Liver (tissue), 9 donors: ENCODE data around the gene ACVR1. TPM values are rescaled to one million over a fixed set of nuclear protein-coding genes. Genes with fewer than 3 reads are reported as not detected.

Source experiments
- DNase-seq: peaks from one replicate; pipeline ENCODE4 v3.0.0-alpha.2; 2017; ENCODE audit warnings: low spot score
- H3K27ac ChIP-seq, 2 donors: one replicate each; pipeline ENCODE4 v1.7.0; 2013; ENCODE audit warnings: inconsistent platforms in 2 of 2, low read length in 2 of 2, control low read depth in 1 of 2, low read depth in 1 of 2, mild to moderate bottlenecking in 1 of 2
- H3K27me3 ChIP-seq, 4 donors: one replicate each; pipeline versions ENCODE4 v1.6.1 to v1.7.0; 2013; ENCODE audit warnings: low read length in 3 of 4, inconsistent platforms in 1 of 4, mild to moderate bottlenecking in 1 of 4, moderate library complexity in 1 of 4; ENCODE audit not compliant: control insufficient read depth in 4 of 4, insufficient read depth in 4 of 4
- H3K36me3 ChIP-seq, 4 donors: one replicate each; pipeline versions ENCODE4 v1.6.1 to v1.7.0; 2013; ENCODE audit warnings: low read length in 3 of 4, mild to moderate bottlenecking in 3 of 4, low read depth in 1 of 4, moderate library complexity in 1 of 4; ENCODE audit not compliant: control insufficient read depth in 4 of 4, insufficient read depth in 3 of 4
- H3K4me1 ChIP-seq, 4 donors: one replicate each; pipeline versions ENCODE4 v1.6.1 to v1.7.0; 2013; ENCODE audit warnings: low read length in 3 of 4, mild to moderate bottlenecking in 3 of 4, moderate library complexity in 1 of 4; ENCODE audit not compliant: control insufficient read depth in 4 of 4, insufficient read depth in 4 of 4
- H3K4me3 ChIP-seq, 3 donors: one replicate each; pipeline versions ENCODE4 v1.6.1 to v1.7.0; 2013; ENCODE audit warnings: low read length in 3 of 3, control low read depth in 1 of 3, low read depth in 1 of 3, mild to moderate bottlenecking in 1 of 3
- H3K9ac ChIP-seq, 2 donors: one replicate each; pipeline ENCODE4 v1.7.0; 2013; ENCODE audit warnings: low read length in 2 of 2, mild to moderate bottlenecking in 2 of 2, moderate library complexity in 2 of 2, control low read depth in 1 of 2, low read depth in 1 of 2
- H3K9me3 ChIP-seq, 4 donors: one replicate each; pipeline versions ENCODE4 v1.6.1 to v1.7.0; 2013; ENCODE audit warnings: low read length in 3 of 4; ENCODE audit not compliant: control insufficient read depth in 4 of 4
- FOXA1 ChIP-seq: IDR thresholded peaks from 2 replicates; pipeline ENCODE4 v1.6.1; 2016; ENCODE audit warnings: antibody characterized with exemption
- FOXA2 ChIP-seq: IDR thresholded peaks from 2 replicates; pipeline ENCODE4 v1.6.1; 2016; ENCODE audit warnings: antibody characterized with exemption
- GABPA ChIP-seq, 2 donors: IDR thresholded peaks in 1 of 2; conservative IDR thresholded peaks in 1 of 2; 2 replicates each; pipeline ENCODE4 v1.6.1; 2016; ENCODE audit warnings: antibody characterized with exemption in 2 of 2, mild to moderate bottlenecking in 1 of 2, moderate library complexity in 1 of 2
- HNF4A ChIP-seq, 2 donors: conservative IDR thresholded peaks; 2 replicates each; pipeline ENCODE4 v1.6.1; 2016; ENCODE audit warnings: antibody characterized with exemption in 2 of 2, mild to moderate bottlenecking in 2 of 2
- HNF4G ChIP-seq: IDR thresholded peaks from 2 replicates; pipeline ENCODE4 v1.6.1; 2016; ENCODE audit warnings: antibody characterized with exemption
- NR2F2 ChIP-seq: IDR thresholded peaks from 2 replicates; pipeline ENCODE4 v1.6.1; 2016; ENCODE audit warnings: antibody characterized with exemption
- RAD21 ChIP-seq, 2 donors: IDR thresholded peaks; 2 replicates each; pipeline ENCODE4 v1.6.1; 2016; ENCODE audit warnings: antibody characterized with exemption in 2 of 2, mild to moderate bottlenecking in 2 of 2
- REST ChIP-seq: IDR thresholded peaks from 2 replicates; pipeline ENCODE4 v1.6.1; 2016; ENCODE audit warnings: antibody characterized with exemption, mild to moderate bottlenecking
- RXRA ChIP-seq, 2 donors: IDR thresholded peaks; 2 replicates each; pipeline ENCODE4 v1.6.1; 2017 to 2018; ENCODE audit warnings: antibody characterized with exemption in 2 of 2, mild to moderate bottlenecking in 1 of 2
- SP1 ChIP-seq: IDR thresholded peaks from 2 replicates; pipeline ENCODE4 v1.6.1; 2018; ENCODE audit warnings: antibody characterized with exemption, mild to moderate bottlenecking
- TAF1 ChIP-seq: conservative IDR thresholded peaks from 2 replicates; pipeline ENCODE4 v1.6.1; 2016; ENCODE audit warnings: antibody characterized with exemption, mild to moderate bottlenecking
- ZBTB33 ChIP-seq: IDR thresholded peaks from 2 replicates; pipeline ENCODE4 v1.6.1; 2016; ENCODE audit warnings: antibody characterized with exemption
- WGBS: extraction: QIAGEN DNeasy Blood & Tissue Kit; methylation state at CpG from one replicate; pipeline ENCODE4 v1.1.7; 2013; 5-methylcytosine and 5-hydroxymethylcytosine counted together
- polyA plus RNA-seq, 2 donors: library from polyadenylated mRNA; stranded (reverse) in 1 of 2; unstranded in 1 of 2; fragments of 200-250 nt in 1 of 2; fragments of >200 nt in 1 of 2; fragmentation: Nextera tagmentation in 1 of 2; extraction: Ambion mirVana in 1 of 2; gene quantifications; one replicate each; pipeline versions ENCODE4 v1.2.1 to v1.2.3, GENCODE V29; 2013 to 2015
- total RNA-seq, 2 donors: library from RNA; depleted of rRNA; stranded (reverse); fragments of >200 nt; gene quantifications; one replicate each; pipeline ENCODE4 v1.2.3, GENCODE V29; 2014
- donor health status: healthy.
- donor health status: healthy.
- donor health status: healthy.
- donor health status: healthy.
- donor health status: healthy.

The ACVR1 gene
- total and polyA plus RNA-seq, 4 donors = 6.2 to 20.4 (median 8.5) TPM

GRCh38 chr2:157737656-157738055 is 138.5 kb downstream of the ACVR1 start:
- peaks cover 12 to 39% (median 22%) of the 10 kb centered on the region in 4 donors for H3K36me3 ChIP-seq
- no peak overlapping the region for H3K4me3 ChIP-seq
- no peak overlapping the region for H3K27ac ChIP-seq
- H3K27me3 ChIP-seq = no peaks in the 10 kb centered on the region
- H3K9me3 ChIP-seq = no peaks in the 10 kb centered on the region
- TF ChIP-seq TAF1 (no peak), HNF4A (conservative IDR thresholded peaks at IDR 0.05) (peak in 1 of 2 donors; percentile 65), HNF4G (peak; percentile 31), NR2F2 (no peak)
- no peak overlapping the region for H3K9ac ChIP-seq
- no peak for DNase-seq
- peaks cover 7 to 26% (median 14%) of the 10 kb centered on the region in 4 donors for H3K4me1 ChIP-seq
- WGBS = 42% methylated on average over 2 of the region's 2 CpGs

GRCh38 chr2:157735532-157735931 is 140.6 kb downstream of the ACVR1 start:
- DNase-seq = no peak
- Histone ChIP-seq H3K4me1 (peaks cover 3 to 12% (median 6%) of the 10 kb centered on the region in 4 donors), H3K9me3 (no peaks in the 10 kb centered on the region), H3K36me3 (peaks cover 12 to 41% (median 22%) of the 10 kb centered on the region in 4 donors), H3K27me3 (no peaks in the 10 kb centered on the region), H3K9ac (no peak overlapping the region), H3K27ac (no peak overlapping the region), H3K4me3 (no peak overlapping the region)
- WGBS = 76% methylated on average over 1 of the region's 1 CpG
- no peak for TF ChIP-seq RXRA (IDR thresholded peaks at IDR 0.05)

GRCh38 chr2:157733263-157733662 is 142.9 kb downstream of the ACVR1 start:
- Histone ChIP-seq H3K36me3 (peaks cover 12 to 37% (median 26%) of the 10 kb centered on the region in 4 donors), H3K4me1 (peaks cover 3 to 12% (median 6%) of the 10 kb centered on the region in 4 donors), H3K4me3 (no peak overlapping the region), H3K9me3 (no peaks in the 10 kb centered on the region), H3K27ac (no peak overlapping the region), H3K27me3 (no peaks in the 10 kb centered on the region), H3K9ac (no peak overlapping the region)
- 44% methylated on average over 2 of the region's 2 CpGs for WGBS
- TF ChIP-seq HNF4A (conservative IDR thresholded peaks at IDR 0.05) = no peak
- TF ChIP-seq NR2F2 = no peak
- TF ChIP-seq RAD21 (IDR thresholded peaks at IDR 0.05) = no peak
- TF ChIP-seq TAF1 = no peak
- TF ChIP-seq FOXA2 = no peak
- no peak for TF ChIP-seq GABPA (IDR thresholded peaks at IDR 0.05 in 1 of 2, conservative IDR thresholded peaks at IDR 0.05 in 1 of 2)
- no peak for TF ChIP-seq ZBTB33
- TF ChIP-seq FOXA1 = no peak
- TF ChIP-seq SP1 = no peak
- no peak for TF ChIP-seq RXRA (IDR thresholded peaks at IDR 0.05)
- TF ChIP-seq REST = no peak
- no peak for DNase-seq
